HG03575 (cell line): Measurements from ENCODE around the gene TNNT3.
"Not testable (repeated sequence)": the region's sequence is repeated elsewhere in the genome, so short reads cannot be mapped to it uniquely, and the experiment has no call there.

ENCODE experiments used
- ATAC-seq: cut with Tn5 transposase; IDR thresholded peaks from one replicate; pipeline ENCODE4 v1.9.1; 2021; ENCODE audit not compliant: unreplicated experiment, insufficient number of reproducible peaks, low FRiP score; ENCODE audit errors: extremely low read depth

Gene TNNT3

GRCh38 chr11:1919391-1920127 lies at the start of gene TNNT3:
TSS of gene TNNT3 (plus strand) at chr11:1919703. CDS start at chr11:1922875, 3,172 bp downstream.
- ATAC-seq, result no peak

- no peak for ATAC-seq
These were observed 49.2 kb upstream of the TNNT3 start for GRCh38 chr11:1870326-1870696.

GRCh38 chr11:1870721-1871466 lies 48.6 kb upstream of the TNNT3 start:
- ATAC-seq, result no peak

GRCh38 chr11:1871531-1871930 lies 48.0 kb upstream of the TNNT3 start:
- ATAC-seq, result no peak

- ATAC-seq, result no peak
These were observed 47.1 kb upstream of the TNNT3 start for GRCh38 chr11:1872267-1872985.

GRCh38 chr11:1873048-1873812 lies 46.3 kb upstream of the TNNT3 start:
- no peak for ATAC-seq

- not testable (repeated sequence) for ATAC-seq
These were observed 45.7 kb upstream of the TNNT3 start for GRCh38 chr11:1873813-1874150.

- not testable (repeated sequence) for ATAC-seq
These were observed 44.9 kb upstream of the TNNT3 start for GRCh38 chr11:1874441-1875092.

GRCh38 chr11:1875093-1875850 lies 44.2 kb upstream of the TNNT3 start:
- no peak for ATAC-seq

- not testable (repeated sequence) for ATAC-seq
These were observed 43.6 kb upstream of the TNNT3 start for GRCh38 chr11:1875851-1876301.

GRCh38 chr11:1876361-1877063 lies 43.0 kb upstream of the TNNT3 start:
- ATAC-seq, result no peak

- no peak for ATAC-seq
These were observed 42.0 kb upstream of the TNNT3 start for GRCh38 chr11:1877211-1878136.

GRCh38 chr11:1878137-1879031 lies 41.1 kb upstream of the TNNT3 start:
- ATAC-seq, result no peak

GRCh38 chr11:1879342-1879940 lies 40.1 kb upstream of the TNNT3 start:
- no peak for ATAC-seq
